ENCODE measurements around the gene DROSHA.

DNA sequence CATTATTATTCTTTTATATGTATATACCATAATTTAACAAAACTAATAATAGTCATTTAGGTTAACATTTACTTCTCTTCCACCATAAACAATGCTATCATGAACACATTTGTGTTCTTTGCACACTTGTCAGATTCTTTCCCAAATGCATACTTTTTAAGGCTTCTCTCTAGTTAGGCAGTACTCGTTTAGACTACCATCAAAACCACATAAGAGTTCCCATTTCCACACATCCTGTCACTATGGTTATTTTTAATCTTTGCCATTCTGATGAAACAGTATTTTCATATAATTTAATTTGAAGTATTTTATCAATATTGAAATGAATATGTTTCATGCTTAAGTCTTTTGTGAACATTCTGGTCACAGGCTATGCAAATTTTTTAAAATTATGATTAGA, 15.1 kb downstream of the DROSHA start:
- TF ChIP-seq RAD21 (IDR thresholded peaks at IDR 0.05; ENCODE audit: low read depth): no peak
- TF ChIP-seq, protein P1, sequence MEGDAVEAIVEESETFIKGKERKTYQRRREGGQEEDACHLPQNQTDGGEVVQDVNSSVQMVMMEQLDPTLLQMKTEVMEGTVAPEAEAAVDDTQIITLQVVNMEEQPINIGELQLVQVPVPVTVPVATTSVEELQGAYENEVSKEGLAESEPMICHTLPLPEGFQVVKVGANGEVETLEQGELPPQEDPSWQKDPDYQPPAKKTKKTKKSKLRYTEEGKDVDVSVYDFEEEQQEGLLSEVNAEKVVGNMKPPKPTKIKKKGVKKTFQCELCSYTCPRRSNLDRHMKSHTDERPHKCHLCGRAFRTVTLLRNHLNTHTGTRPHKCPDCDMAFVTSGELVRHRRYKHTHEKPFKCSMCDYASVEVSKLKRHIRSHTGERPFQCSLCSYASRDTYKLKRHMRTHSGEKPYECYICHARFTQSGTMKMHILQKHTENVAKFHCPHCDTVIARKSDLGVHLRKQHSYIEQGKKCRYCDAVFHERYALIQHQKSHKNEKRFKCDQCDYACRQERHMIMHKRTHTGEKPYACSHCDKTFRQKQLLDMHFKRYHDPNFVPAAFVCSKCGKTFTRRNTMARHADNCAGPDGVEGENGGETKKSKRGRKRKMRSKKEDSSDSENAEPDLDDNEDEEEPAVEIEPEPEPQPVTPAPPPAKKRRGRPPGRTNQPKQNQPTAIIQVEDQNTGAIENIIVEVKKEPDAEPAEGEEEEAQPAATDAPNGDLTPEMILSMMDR (IDR thresholded peaks at IDR 0.05 in 2 of 3, conservative IDR thresholded peaks at IDR 0.05 in 1 of 3; ENCODE audit: borderline replicate concordance in 1 of 3, insufficient read depth in 1 of 3, low read depth in 2 of 3, low read length in 2 of 3): no peak
- TF ChIP-seq POLR2A (IDR thresholded peaks at IDR 0.05; ENCODE audit: borderline replicate concordance, extremely low read depth, insufficient read depth, insufficient read length): no peak
- no peak for TF ChIP-seq EZH2 (IDR thresholded peaks at IDR 0.05)
- no peak for TF ChIP-seq YY1 (IDR thresholded peaks at IDR 0.05; ENCODE audit: extremely low read depth, insufficient replicate concordance, low read depth, low read length)
- TF ChIP-seq ATF3 (IDR thresholded peaks at IDR 0.05): no peak
